ENCODE results near the gene SPI1.

Gene SPI1

GRCh38 chr11:47352556-47352955 is 25.8 kb downstream of the SPI1 start, which contains the start of gene MYBPC3:
MYBPC3 (minus strand) TSS chr11:47352702; CDS start chr11:47352647, 55 bp downstream.
- Histone ChIP-seq H3K9ac (ENCODE audit: low read length in 5 of 5) (no peak within 1 kb of the TSS), H3K27ac (ENCODE audit: low read depth, low read length) (no peak within 1 kb of the TSS)

GRCh38 chr11:47351156-47352126 is 26.9 kb downstream of the SPI1 start:
- Histone ChIP-seq H3K36me3 (ENCODE audit: control insufficient read depth in 5 of 5, insufficient read depth in 5 of 5, low read length in 5 of 5) (peaks cover 0 to 10% (median 1%) of the 10 kb centered on the region in 5 donors), H3K27ac (ENCODE audit: low read depth, low read length) (no peak overlapping the region)

More at GRCh38 chr11:47352556-47352955, 25.8 kb downstream of the SPI1 start, which contains the start of gene MYBPC3:
- Histone ChIP-seq H3K4me3 (ENCODE audit: low read depth in 1 of 5, low read length in 5 of 5) (no peak within 1 kb of the TSS), H3K4me1 (ENCODE audit: control insufficient read depth in 5 of 5, insufficient read depth in 5 of 5, low read length in 5 of 5) (peaks cover 0 to 11% (median 5%) of the 10 kb centered on the region in 5 donors), H3K36me3 (ENCODE audit: control insufficient read depth in 5 of 5, insufficient read depth in 5 of 5, low read length in 5 of 5) (peaks cover 0 to 17% (median 6%) of the 10 kb centered on the region in 5 donors), H3K9me3 (ENCODE audit: control insufficient read depth in 5 of 5, low read length in 5 of 5) (no peaks in the 10 kb centered on the region), H3K27me3 (ENCODE audit: control insufficient read depth in 5 of 5, insufficient read depth in 4 of 5, low read length in 5 of 5) (peaks cover 0 to 3% (median 0%) of the 10 kb centered on the region in 5 donors)

GRCh38 chr11:47350315-47350714 is 28.0 kb downstream of the SPI1 start:
- Histone ChIP-seq H3K27me3 (ENCODE audit: control insufficient read depth in 5 of 5, insufficient read depth in 4 of 5, low read length in 5 of 5) (peaks cover 0 to 5% (median 3%) of the 10 kb centered on the region in 5 donors), H3K27ac (ENCODE audit: low read depth, low read length) (no peak overlapping the region), H3K4me1 (ENCODE audit: control insufficient read depth in 5 of 5, insufficient read depth in 5 of 5, low read length in 5 of 5) (peaks cover 0 to 6% (median 5%) of the 10 kb centered on the region in 5 donors), H3K9ac (ENCODE audit: low read length in 5 of 5) (no peak overlapping the region), H3K36me3 (ENCODE audit: control insufficient read depth in 5 of 5, insufficient read depth in 5 of 5, low read length in 5 of 5) (no peaks in the 10 kb centered on the region), H3K4me3 (ENCODE audit: low read depth in 1 of 5, low read length in 5 of 5) (no peak overlapping the region), H3K9me3 (ENCODE audit: control insufficient read depth in 5 of 5, low read length in 5 of 5) (no peaks in the 10 kb centered on the region)

More at GRCh38 chr11:47351156-47352126, 26.9 kb downstream of the SPI1 start:
- H3K4me1 ChIP-seq (ENCODE audit: control insufficient read depth in 5 of 5, insufficient read depth in 5 of 5, low read length in 5 of 5), result peaks cover 0 to 11% (median 5%) of the 10 kb centered on the region in 5 donors
- no peak overlapping the region for H3K4me3 ChIP-seq (ENCODE audit: low read depth in 1 of 5, low read length in 5 of 5)
- no peaks in the 10 kb centered on the region for H3K9me3 ChIP-seq (ENCODE audit: control insufficient read depth in 5 of 5, low read length in 5 of 5)
- H3K9ac ChIP-seq (ENCODE audit: low read length in 5 of 5), result no peak overlapping the region
- H3K27me3 ChIP-seq (ENCODE audit: control insufficient read depth in 5 of 5, insufficient read depth in 4 of 5, low read length in 5 of 5), result peaks cover 0 to 5% (median 3%) of the 10 kb centered on the region in 5 donors

- Histone ChIP-seq H3K27me3 (ENCODE audit: control insufficient read depth in 5 of 5, insufficient read depth in 4 of 5, low read length in 5 of 5) (peaks cover 0 to 5% (median 3%) of the 10 kb centered on the region in 5 donors), H3K4me3 (ENCODE audit: low read depth in 1 of 5, low read length in 5 of 5) (no peak overlapping the region), H3K9me3 (ENCODE audit: control insufficient read depth in 5 of 5, low read length in 5 of 5) (no peaks in the 10 kb centered on the region), H3K4me1 (ENCODE audit: control insufficient read depth in 5 of 5, insufficient read depth in 5 of 5, low read length in 5 of 5) (peaks cover 0 to 3% (median 2%) of the 10 kb centered on the region in 5 donors), H3K27ac (ENCODE audit: low read depth, low read length) (no peak overlapping the region), H3K36me3 (ENCODE audit: control insufficient read depth in 5 of 5, insufficient read depth in 5 of 5, low read length in 5 of 5) (no peaks in the 10 kb centered on the region), H3K9ac (ENCODE audit: low read length in 5 of 5) (no peak overlapping the region)
Observed at GRCh38 chr11:47349521-47350095, 28.7 kb downstream of the SPI1 start.

- peaks cover 0 to 5% (median 3%) of the 10 kb centered on the region in 5 donors for H3K27me3 ChIP-seq (ENCODE audit: control insufficient read depth in 5 of 5, insufficient read depth in 4 of 5, low read length in 5 of 5)
- no peak overlapping the region for H3K27ac ChIP-seq (ENCODE audit: low read depth, low read length)
- H3K36me3 ChIP-seq (ENCODE audit: control insufficient read depth in 5 of 5, insufficient read depth in 5 of 5, low read length in 5 of 5), result no peaks in the 10 kb centered on the region
- no peak overlapping the region for H3K4me3 ChIP-seq (ENCODE audit: low read depth in 1 of 5, low read length in 5 of 5)
- no peaks in the 10 kb centered on the region for H3K9me3 ChIP-seq (ENCODE audit: control insufficient read depth in 5 of 5, low read length in 5 of 5)
- H3K9ac ChIP-seq (ENCODE audit: low read length in 5 of 5), result no peak overlapping the region
- H3K4me1 ChIP-seq (ENCODE audit: control insufficient read depth in 5 of 5, insufficient read depth in 5 of 5, low read length in 5 of 5), result no peaks in the 10 kb centered on the region
Observed at GRCh38 chr11:47348859-47349258, 29.5 kb downstream of the SPI1 start.

GRCh38 chr11:47348131-47348802 is 30.1 kb downstream of the SPI1 start:
- no peaks in the 10 kb centered on the region for H3K36me3 ChIP-seq (ENCODE audit: control insufficient read depth in 5 of 5, insufficient read depth in 5 of 5, low read length in 5 of 5)
- H3K9ac ChIP-seq (ENCODE audit: low read length in 5 of 5), result no peak overlapping the region
- no peaks in the 10 kb centered on the region for H3K9me3 ChIP-seq (ENCODE audit: control insufficient read depth in 5 of 5, low read length in 5 of 5)
- no peaks in the 10 kb centered on the region for H3K4me1 ChIP-seq (ENCODE audit: control insufficient read depth in 5 of 5, insufficient read depth in 5 of 5, low read length in 5 of 5)
- H3K27ac ChIP-seq (ENCODE audit: low read depth, low read length), result no peak overlapping the region
- H3K4me3 ChIP-seq (ENCODE audit: low read depth in 1 of 5, low read length in 5 of 5), result no peak overlapping the region
- peaks cover 0 to 5% (median 3%) of the 10 kb centered on the region in 5 donors for H3K27me3 ChIP-seq (ENCODE audit: control insufficient read depth in 5 of 5, insufficient read depth in 4 of 5, low read length in 5 of 5)

GRCh38 chr11:47347137-47347536 is 31.2 kb downstream of the SPI1 start:
- Histone ChIP-seq H3K27ac (ENCODE audit: low read depth, low read length) (no peak overlapping the region), H3K4me1 (ENCODE audit: control insufficient read depth in 5 of 5, insufficient read depth in 5 of 5, low read length in 5 of 5) (no peaks in the 10 kb centered on the region), H3K27me3 (ENCODE audit: control insufficient read depth in 5 of 5, insufficient read depth in 4 of 5, low read length in 5 of 5) (peaks cover 0 to 5% (median 3%) of the 10 kb centered on the region in 5 donors), H3K36me3 (ENCODE audit: control insufficient read depth in 5 of 5, insufficient read depth in 5 of 5, low read length in 5 of 5) (no peaks in the 10 kb centered on the region), H3K4me3 (ENCODE audit: low read depth in 1 of 5, low read length in 5 of 5) (no peak overlapping the region), H3K9me3 (ENCODE audit: control insufficient read depth in 5 of 5, low read length in 5 of 5) (no peaks in the 10 kb centered on the region), H3K9ac (ENCODE audit: low read length in 5 of 5) (no peak overlapping the region)

GRCh38 chr11:47345890-47346563 is 32.3 kb downstream of the SPI1 start:
- H3K36me3 ChIP-seq (ENCODE audit: control insufficient read depth in 5 of 5, insufficient read depth in 5 of 5, low read length in 5 of 5), result no peaks in the 10 kb centered on the region
- no peaks in the 10 kb centered on the region for H3K9me3 ChIP-seq (ENCODE audit: control insufficient read depth in 5 of 5, low read length in 5 of 5)
- no peaks in the 10 kb centered on the region for H3K4me1 ChIP-seq (ENCODE audit: control insufficient read depth in 5 of 5, insufficient read depth in 5 of 5, low read length in 5 of 5)
- no peak overlapping the region for H3K27ac ChIP-seq (ENCODE audit: low read depth, low read length)
- no peak overlapping the region for H3K9ac ChIP-seq (ENCODE audit: low read length in 5 of 5)
- no peak overlapping the region for H3K4me3 ChIP-seq (ENCODE audit: low read depth in 1 of 5, low read length in 5 of 5)
- peaks cover 0 to 5% (median 3%) of the 10 kb centered on the region in 5 donors for H3K27me3 ChIP-seq (ENCODE audit: control insufficient read depth in 5 of 5, insufficient read depth in 4 of 5, low read length in 5 of 5)

- no peak overlapping the region for H3K9ac ChIP-seq (ENCODE audit: low read length in 5 of 5)
- no peaks in the 10 kb centered on the region for H3K4me1 ChIP-seq (ENCODE audit: control insufficient read depth in 5 of 5, insufficient read depth in 5 of 5, low read length in 5 of 5)
- peaks cover 0 to 5% (median 0%) of the 10 kb centered on the region in 5 donors for H3K27me3 ChIP-seq (ENCODE audit: control insufficient read depth in 5 of 5, insufficient read depth in 4 of 5, low read length in 5 of 5)
- peaks cover 0 to 3% (median 0%) of the 10 kb centered on the region in 5 donors for H3K36me3 ChIP-seq (ENCODE audit: control insufficient read depth in 5 of 5, insufficient read depth in 5 of 5, low read length in 5 of 5)
- no peaks in the 10 kb centered on the region for H3K9me3 ChIP-seq (ENCODE audit: control insufficient read depth in 5 of 5, low read length in 5 of 5)
- no peak overlapping the region for H3K27ac ChIP-seq (ENCODE audit: low read depth, low read length)
- no peak overlapping the region for H3K4me3 ChIP-seq (ENCODE audit: low read depth in 1 of 5, low read length in 5 of 5)
Observed at GRCh38 chr11:47342854-47343253, 35.5 kb downstream of the SPI1 start.

Data from subcutaneous abdominal adipose tissue (tissue), 5 donors.